ENCODE data around the gene DUSP7.

Gene DUSP7

GRCh38 chr3:52056521-52056967 lies at the start of gene DUSP7:
Gene DUSP7, minus strand, starts transcription at chr3:52056571. Its CDS starts 205 bp downstream, at chr3:52056366.
- DNase-seq (ENCODE audit: low spot score) = peak; percentile 90

- DNase-seq (ENCODE audit: low spot score) = no peak
Measured at GRCh38 chr3:52104684-52105640, 48.6 kb upstream of the DUSP7 start.

GRCh38 chr3:52102934-52103333 lies 46.6 kb upstream of the DUSP7 start:
- no peak for DNase-seq (ENCODE audit: low spot score)

- no peak for DNase-seq (ENCODE audit: low spot score)
Measured at GRCh38 chr3:52099001-52099401, 42.6 kb upstream of the DUSP7 start.

- DNase-seq (ENCODE audit: low spot score) = no peak
Measured at GRCh38 chr3:52097851-52098507, 41.6 kb upstream of the DUSP7 start.

GRCh38 chr3:52095990-52096775 lies 39.8 kb upstream of the DUSP7 start:
- no peak for DNase-seq (ENCODE audit: low spot score)

GRCh38 chr3:52094571-52095485 lies 38.5 kb upstream of the DUSP7 start:
- DNase-seq (ENCODE audit: low spot score) = no peak

- DNase-seq (ENCODE audit: low spot score) = no peak
Measured at GRCh38 chr3:52093756-52094545, 37.6 kb upstream of the DUSP7 start.

- DNase-seq (ENCODE audit: low spot score) = no peak
Measured at GRCh38 chr3:52092891-52093290, 36.5 kb upstream of the DUSP7 start.

- no peak for DNase-seq (ENCODE audit: low spot score)
Measured at GRCh38 chr3:52092271-52092660, 35.9 kb upstream of the DUSP7 start.

GRCh38 chr3:52091586-52092270 lies 35.4 kb upstream of the DUSP7 start:
- no peak for DNase-seq (ENCODE audit: low spot score)

- no peak for DNase-seq (ENCODE audit: low spot score)
Measured at GRCh38 chr3:52090933-52091468, 34.6 kb upstream of the DUSP7 start.

- no peak for DNase-seq (ENCODE audit: low spot score)
Measured at GRCh38 chr3:52090131-52090932, 34.0 kb upstream of the DUSP7 start.

- DNase-seq (ENCODE audit: low spot score) = no peak
Measured at GRCh38 chr3:52089691-52090090, 33.3 kb upstream of the DUSP7 start.

- no peak for DNase-seq (ENCODE audit: low spot score)
Measured at GRCh38 chr3:52088445-52089367, 32.3 kb upstream of the DUSP7 start.

- DNase-seq (ENCODE audit: low spot score) = no peak
Measured at GRCh38 chr3:52087731-52088130, 31.4 kb upstream of the DUSP7 start.

- DNase-seq (ENCODE audit: low spot score) = peak; percentile 64
Measured at GRCh38 chr3:52086976-52087663, 30.7 kb upstream of the DUSP7 start.

Measured in D341Med (cell line).